GM12875 (cell line): ENCODE results near the gene SOX12.

Experiments
- H3K4me3 ChIP-seq: one replicate; pipeline ENCODE4 v1.5.1; 2011; ENCODE audit warnings: low read depth, low read length, control low read depth
- CTCF ChIP-seq: IDR thresholded peaks from 2 replicates; pipeline ENCODE4 v1.5.1; 2011; ENCODE audit warnings: low read depth, mild to moderate bottlenecking, control low read depth, inconsistent platforms, low read length, moderate library complexity, borderline replicate concordance; ENCODE audit not compliant: insufficient read depth

The SOX12 gene

DNA sequence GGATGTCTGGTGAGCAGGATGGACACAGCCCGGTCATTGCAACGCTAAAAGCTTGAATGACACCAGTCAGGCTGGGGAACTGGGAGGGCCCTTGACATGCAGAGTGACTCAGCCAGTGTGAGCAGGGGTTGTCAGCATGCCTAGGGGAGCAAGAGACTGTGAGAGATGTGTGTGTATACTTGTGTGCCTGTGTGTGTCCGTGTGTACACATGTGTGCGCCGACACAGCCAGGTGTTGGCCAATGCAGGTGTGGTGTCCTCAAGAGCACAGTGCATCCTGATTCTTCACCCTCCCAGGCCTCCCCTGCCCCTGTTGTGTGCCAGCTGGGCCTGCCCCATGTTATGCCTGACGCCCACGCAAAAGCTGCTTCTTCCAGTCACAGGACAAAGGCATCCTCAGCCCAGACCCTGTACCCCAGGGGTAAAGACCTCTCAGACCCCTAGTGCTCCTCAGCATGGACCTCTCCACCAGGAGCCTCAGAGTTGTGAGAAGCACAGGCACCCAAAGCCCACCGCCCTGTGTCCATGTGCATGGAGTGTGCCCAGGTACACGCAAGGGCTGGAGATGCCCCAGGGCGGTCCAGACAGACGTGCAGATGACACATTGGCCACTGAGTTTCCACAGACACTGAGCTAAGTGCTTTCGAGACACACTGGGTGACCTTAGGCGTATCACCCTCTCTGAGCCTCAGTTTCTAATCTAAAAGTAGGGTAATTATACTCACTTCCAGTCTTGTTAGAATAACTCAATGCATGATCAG, 38.1 kb downstream of the SOX12 start:
- no peak overlapping the region for H3K4me3 ChIP-seq
- TF ChIP-seq CTCF, result no peak

DNA sequence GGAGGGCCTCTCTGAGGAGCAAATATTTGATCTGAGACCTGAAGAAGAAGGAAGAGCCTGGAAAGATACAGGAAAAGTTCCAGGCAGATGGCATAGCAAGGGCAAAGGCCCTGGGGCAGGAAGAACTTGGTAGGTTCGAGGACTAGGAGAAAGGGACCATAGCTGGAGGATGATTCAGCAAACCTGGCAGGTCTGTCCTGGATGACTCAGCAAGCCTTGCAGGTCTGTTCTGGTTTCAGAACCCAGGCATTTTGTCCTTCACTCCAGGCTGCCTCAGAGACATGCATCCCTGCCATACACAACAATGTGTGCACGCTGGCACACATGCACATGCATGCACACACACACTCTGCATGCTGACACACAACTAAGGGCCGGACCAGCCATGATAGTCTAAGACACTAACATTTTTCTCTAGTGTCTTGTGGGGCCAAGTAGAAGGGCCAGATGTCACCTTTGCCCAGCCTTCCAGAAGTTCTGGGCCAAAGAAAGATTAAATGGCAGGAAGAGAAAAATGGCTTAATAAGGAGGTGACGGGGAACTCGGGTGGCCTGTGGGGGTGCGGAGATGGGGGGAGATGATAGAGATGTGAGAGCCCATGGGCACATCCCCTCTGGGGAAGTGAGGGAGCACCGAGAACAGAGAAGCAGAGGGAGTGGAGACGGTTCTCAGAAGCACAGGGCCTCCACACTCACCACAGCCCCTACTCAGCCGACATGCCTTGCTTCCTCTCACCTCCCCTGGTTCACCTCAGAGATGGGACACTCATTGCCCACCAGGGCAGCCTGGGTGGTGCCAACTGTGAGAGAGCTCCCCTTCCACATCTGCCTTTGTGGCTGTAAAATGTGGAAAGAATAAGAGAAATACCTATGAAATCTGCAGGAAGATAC, 39.8 kb downstream of the SOX12 start:
- H3K4me3 ChIP-seq, result no peak overlapping the region
- TF ChIP-seq CTCF, result no peak

DNA sequence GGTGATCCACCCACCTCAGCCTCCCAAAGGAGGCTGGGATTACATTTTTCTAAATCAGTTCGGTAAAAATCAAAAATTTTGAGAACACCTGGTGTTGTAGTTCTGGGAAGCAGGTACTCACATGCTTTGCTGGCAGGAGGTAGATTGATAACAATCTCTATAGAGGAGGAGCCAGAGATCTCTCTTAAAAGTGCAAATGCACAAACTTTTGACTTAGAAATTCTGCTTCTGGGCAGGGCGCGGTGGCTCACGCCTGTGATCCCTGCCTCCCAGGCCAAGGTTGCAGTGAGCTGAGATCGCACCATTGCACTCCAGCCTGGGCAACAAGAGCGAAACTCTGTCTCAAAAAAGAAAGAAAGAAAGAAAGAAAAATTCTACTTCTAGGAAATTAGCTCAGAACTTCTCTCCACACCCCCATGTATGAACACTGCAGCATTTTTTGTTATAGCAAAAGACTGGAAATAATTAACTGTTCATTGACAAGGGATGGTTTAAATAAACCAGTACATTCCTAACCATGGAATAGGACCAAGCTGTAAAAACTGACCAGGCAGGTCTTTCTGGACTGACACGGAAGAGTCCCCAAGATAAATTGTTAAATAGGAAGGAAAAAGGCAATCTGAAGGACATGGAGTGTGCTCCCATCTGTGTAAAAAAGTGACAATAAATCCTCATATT, 40.8 kb downstream of the SOX12 start:
- no peak overlapping the region for H3K4me3 ChIP-seq
- TF ChIP-seq CTCF, result no peak

DNA sequence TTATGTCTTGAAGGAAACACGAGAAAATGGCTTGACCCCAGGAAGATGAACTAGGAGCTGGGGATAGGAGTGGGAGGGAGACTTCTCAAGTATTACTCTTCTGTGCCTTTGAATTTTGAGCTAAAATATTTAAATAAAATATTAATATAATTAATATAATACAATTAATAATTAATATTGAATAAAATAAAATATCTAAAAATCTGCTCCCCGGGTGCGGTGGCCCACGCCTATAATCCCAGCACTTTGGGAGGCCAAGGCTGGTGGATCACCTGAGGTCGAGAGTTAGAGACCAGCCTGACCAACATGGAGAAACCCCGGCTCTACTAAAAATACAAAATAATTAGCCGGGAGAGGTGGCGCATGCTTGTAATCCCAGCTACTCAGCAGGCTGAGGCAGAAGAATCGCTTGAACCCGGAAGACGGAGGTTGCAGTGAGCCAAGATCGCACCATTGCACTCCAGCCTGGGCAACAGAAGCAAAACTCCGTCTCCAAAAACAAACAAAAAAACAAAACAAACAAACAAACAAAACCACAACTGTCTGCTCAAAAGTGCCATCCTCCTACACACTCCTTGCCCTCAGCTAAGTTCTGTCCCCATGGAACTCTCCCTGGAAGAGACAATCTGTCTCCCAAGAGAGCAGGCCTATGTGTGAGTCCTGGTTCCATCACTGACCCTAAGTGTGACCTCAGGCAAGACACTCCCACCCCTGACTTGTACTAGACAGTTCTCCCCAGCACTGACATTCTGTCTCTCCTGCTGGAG, 41.5 kb downstream of the SOX12 start:
- H3K4me3 ChIP-seq, result no peak overlapping the region
- TF ChIP-seq CTCF, result no peak

- no peak overlapping the region for H3K4me3 ChIP-seq
- TF ChIP-seq CTCF, result no peak
Measured at GRCh38 chr20:367486-367887, 42.1 kb downstream of the SOX12 start.

DNA sequence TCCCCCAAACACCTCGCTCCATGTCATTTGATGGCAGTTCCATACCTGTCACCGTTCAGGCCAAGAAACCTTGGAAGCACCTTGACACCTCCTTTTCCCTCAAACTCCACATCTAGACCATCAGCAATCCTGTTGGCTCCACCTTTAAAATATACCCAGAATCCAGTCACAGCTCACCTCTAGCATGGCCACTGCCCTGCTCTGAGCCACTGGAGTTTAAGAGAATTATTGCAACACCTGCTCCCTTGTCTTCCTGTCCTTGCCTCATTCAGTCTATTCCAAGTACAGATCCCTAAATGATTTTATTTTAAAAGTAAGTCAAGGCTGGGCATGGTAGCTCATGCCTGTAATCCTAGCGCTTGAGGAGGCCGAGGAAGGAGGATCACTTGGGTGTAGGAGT, 43.6 kb downstream of the SOX12 start:
- TF ChIP-seq CTCF, result no peak
- H3K4me3 ChIP-seq, result no peak overlapping the region
